HG02759 (cell line): Measurements from ENCODE around the gene SEC24D.

Source experiments
- ATAC-seq: cut with Tn5 transposase; IDR thresholded peaks from one replicate; pipeline ENCODE4 v1.9.1; 2021; ENCODE audit warnings: mild to moderate bottlenecking, moderate library complexity; ENCODE audit not compliant: unreplicated experiment

The SEC24D gene

DNA sequence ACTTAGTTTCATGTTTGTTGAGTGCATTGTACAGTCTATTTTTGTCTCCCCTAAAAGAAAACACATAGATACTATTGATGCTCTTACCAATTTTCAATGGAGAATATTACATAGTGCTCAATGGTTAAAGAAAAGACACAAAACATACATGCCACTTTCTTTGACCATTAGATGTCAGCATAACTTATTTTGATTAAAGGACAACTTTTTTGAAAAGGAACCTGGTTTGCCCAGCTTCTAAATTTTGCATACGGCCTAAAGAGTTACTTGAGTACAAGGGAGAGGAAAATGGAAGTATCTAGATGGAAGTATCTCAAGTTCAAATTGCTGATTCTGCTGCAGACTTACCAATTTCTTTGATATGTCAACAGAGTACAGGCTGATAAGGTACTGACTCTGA is 82.2 kb downstream of the SEC24D start:
- ATAC-seq: no peak

DNA sequence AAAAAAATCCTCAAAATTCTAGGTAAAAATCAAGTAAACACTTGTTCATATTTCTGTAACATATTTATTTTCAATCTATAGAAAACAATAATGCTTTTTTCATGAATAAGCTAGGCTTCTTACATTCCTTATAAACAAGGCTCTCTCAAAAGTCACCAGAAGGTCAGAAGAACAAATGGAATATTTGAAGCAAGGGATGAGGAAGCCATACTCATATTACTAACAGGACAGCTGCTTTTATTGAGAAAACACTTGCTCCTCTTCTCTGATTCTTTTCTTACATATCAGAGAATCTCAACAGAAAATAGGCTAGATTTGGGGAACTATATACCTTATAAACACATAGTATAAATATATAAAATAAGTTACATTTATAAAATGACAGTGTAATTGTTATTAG is 82.8 kb downstream of the SEC24D start:
- ATAC-seq: no peak

DNA sequence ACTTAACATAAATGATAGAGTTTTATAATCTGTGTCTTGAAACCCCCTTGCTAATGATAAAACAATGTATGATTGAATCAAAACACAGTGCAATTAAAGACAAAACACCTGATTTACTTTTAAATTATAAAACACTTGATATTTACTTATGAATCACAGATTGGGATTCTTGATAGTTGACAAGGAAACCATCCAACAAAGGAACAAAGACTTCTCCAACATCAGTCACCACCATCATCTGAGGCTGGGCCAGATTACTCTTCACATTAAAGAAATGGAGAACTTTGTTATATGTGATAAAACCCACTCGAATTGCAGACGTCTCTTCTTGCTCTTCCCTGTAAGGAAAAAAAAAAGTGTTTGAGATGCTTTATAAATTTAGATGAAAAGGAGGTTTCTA is 83.4 kb downstream of the SEC24D start:
- ATAC-seq: no peak

- no peak for ATAC-seq
These were observed 84.2 kb downstream of the SEC24D start for GRCh38 chr4:118751629-118752323.

DNA sequence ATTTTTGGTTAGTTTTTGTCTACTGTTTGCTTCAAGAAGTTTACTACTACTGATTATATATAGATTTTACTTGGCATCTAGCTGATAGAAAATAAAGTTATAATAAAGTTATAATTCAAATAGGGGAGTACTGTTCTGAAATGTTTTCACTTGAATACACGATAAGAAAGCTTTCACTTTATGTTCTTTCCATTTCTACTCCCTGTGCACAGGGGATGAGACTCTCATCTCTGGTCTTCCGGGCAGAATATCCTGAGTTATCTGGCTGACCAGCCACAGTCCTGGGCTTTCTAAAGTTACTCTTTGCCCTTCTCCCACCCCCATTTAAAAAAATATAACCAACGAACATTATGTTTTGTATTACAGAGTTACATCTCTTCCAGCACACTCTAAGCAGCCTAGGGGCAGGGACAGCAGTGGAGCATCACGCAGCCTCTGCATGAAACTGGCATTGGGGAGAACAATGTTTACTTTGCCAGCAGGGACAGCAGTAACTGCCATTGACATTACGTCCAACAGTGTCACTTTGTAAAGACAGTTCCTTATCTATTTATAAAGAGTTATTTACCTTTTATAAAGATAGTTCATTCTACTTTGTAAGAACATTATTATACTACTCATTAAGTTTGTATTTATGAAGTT is 86.5 kb downstream of the SEC24D start:
- ATAC-seq: no peak

DNA sequence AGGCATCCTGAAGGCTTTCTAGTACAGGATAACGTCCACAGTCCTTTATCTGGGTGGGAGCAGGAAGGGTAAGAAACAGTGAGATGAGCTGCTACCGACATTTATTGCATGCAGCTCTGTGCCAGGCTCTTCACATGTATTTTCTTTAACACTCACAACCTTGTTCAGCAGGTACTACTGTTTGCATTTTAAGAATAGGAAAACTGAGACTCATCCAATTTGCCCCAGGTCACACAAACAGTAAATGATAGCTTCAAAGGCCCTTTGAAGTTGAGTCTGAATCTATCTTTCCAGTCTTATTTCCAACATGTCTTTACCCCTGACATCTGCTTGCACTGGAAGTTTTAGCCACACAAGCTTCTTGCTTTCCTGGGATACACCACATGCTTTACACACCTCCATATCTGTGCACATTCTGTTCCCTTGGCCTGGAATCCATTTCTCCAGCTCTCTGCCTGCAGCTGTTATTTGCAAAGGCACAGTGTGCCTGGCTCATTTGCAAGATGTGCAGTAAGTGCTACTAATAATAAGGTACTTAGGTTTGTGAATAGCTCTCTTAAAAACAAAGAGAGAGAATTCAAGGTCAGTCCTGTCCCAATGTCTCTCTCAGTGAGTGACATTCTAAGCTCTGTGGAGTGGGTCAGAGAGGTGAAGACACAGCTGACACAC is 89.5 kb downstream of the SEC24D start:
- ATAC-seq: no peak

- ATAC-seq: no peak
These were observed 90.6 kb downstream of the SEC24D start for GRCh38 chr4:118745357-118745756.

- no peak for ATAC-seq
These were observed 92.1 kb downstream of the SEC24D start for GRCh38 chr4:118743867-118744266.

DNA sequence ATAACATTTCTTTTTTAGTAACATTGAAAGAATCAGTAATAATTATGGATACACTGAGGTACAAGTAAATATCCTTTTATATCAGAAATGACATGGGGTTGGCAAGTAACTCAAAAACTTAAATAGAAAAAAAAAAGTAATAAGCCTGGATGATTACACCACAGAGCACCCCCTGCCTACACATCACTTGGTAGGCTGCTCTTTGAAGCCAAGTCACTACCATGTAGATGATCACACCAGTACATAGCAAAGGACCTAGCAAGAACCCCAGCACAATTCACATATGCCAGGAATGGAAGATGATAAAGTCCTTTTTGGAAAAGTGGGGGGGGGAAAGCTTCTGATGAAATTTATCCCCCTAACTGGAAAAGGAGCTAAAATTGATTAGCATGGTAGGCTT is 93.9 kb downstream of the SEC24D start:
- no peak for ATAC-seq

DNA sequence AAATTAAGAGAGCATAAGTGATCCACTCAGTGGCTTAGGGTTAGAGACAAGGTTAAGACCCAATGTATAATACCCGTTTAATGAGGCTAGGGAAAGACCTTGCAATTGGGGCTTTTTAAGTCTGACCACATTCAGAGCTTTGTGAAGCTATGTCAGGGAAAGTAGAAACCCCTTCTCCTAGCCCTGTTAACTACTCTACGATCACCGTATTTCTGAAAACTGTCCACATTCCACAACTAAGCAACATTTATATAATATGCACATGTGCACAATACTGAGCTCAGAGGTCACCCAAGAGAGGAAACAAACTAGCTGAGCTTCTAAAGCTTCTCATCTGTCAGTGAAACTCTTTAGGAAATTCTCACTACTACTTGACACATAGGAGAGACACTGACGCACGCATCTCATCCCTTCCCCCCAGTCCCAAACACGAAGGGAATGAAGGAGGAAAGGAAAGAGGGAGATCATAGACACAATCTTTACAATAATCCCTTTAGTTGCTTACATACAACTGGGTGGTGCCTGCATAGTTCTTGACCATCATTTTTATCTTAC is 94.5 kb downstream of the SEC24D start:
- ATAC-seq: no peak

- ATAC-seq: no peak
These were observed 95.1 kb downstream of the SEC24D start for GRCh38 chr4:118740869-118741268.

- no peak for ATAC-seq
These were observed 96.8 kb downstream of the SEC24D start for GRCh38 chr4:118739022-118739713.

DNA sequence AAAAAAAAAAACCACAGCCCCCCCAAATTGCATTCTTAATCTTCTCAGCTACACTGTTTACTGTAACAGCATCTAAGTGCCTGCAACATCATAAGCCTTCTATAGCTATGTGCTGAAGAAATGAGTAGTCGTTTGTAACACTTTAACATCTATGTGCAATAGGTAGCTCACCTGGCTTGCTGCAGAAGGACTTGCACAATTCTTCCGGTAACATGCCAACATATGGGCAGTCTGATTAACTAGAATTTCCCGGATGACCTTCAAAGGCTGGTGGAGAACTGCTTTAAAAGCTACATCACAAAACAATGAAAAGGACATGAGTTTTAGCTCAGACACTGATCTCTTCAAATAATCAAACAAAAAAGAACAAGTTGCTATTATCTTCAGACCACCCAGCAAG is 97.8 kb downstream of the SEC24D start:
- no peak for ATAC-seq

DNA sequence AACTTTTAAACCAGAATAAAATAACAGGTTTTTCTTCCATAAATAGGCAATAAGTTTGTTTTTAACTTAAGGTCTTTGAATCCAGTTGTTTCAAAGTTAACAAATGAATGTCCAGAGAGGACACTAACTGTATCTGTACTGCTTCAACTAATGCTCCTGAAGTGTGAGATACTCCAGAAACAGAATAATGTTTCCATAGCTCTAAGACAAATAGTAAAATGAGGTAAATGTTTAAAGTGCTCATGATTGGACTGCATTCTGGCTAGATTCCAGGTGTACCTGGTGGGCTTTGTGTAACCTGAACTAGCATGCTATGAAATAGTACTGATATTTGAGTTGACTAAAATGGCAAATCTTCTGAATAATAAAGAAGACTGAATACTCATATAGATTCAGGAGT is 99.0 kb downstream of the SEC24D start:
- ATAC-seq: no peak

DNA sequence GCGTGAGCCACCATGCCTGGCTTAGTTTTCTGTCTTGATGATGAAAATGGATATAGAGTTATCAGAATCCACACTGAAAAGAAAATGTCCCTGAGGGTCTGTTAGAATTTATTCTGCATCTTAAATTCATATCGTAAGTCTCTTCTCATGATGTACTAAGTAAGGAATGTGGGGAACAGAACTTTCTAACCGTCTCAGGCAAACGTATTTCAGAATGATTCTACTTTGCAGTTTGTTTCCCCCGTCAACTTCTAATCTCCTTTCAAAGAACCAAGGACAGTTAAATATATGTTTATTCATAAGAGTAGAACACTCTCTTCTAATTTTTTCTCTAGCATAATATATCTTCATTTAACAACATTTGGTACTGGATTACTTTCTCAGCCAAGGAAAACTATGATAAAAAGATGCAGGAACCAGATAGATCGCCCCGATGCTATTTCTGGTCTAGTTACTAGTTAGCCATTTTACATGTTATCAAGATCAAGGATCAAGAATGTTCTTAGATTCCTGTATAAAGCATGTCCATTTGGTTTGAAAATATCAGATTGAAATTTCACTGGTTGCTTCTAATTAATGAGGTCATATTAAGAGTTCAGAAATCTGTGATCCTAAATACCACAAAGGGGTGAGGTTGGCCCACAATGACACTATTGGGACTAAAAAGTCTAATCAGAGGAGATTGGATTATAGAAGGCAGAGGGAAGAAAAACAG is 101.3 kb downstream of the SEC24D start:
- no peak for ATAC-seq

- ATAC-seq: no peak
These were observed 103.2 kb downstream of the SEC24D start for GRCh38 chr4:118732591-118733330.

- ATAC-seq: no peak
These were observed 105.2 kb downstream of the SEC24D start for GRCh38 chr4:118730683-118731082.

DNA sequence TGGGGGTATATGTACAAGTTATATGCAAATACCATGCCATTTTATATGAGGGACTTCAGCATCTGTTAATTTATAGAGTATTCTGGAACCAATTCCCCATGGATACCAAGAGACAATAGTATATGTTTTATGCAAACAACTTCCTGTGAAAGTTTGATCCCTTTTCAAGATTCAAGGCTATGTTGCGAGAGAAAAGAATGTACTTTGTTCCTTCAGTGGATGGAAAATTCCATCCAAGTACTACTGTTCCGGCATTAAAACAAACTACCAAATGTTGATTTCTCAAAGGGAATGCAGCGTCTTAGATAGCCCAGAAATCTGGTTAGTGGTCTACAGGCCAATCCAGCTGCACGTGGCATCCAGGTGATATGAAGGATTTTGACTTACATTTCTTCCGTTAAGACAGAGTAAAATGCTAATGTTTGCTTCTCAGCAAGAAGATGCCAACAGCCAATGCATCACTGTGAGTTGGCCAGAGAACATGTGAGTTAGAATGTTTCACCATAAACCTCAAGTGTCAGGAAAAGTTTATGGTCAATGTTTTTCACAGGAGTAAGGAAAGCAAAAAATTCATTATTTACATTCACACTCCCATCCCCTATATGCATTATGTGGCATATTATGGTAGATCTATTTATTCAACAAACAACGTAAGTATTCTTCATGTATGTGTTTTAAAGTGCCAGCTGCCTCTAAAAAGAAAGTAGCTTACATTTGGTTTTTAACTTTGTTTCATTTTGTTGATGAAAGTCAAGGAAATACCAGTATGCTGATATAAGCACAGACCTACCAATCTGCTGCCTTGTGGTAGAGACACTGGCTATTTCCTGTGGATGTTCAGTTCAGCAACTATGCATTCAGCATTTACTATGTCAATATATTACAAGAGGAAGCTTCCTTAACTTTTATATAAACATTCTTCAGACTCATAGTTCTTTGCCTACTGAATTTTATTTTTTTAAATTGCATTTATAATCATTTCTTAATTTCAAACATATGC is 106.3 kb downstream of the SEC24D start:
- no peak for ATAC-seq

DNA sequence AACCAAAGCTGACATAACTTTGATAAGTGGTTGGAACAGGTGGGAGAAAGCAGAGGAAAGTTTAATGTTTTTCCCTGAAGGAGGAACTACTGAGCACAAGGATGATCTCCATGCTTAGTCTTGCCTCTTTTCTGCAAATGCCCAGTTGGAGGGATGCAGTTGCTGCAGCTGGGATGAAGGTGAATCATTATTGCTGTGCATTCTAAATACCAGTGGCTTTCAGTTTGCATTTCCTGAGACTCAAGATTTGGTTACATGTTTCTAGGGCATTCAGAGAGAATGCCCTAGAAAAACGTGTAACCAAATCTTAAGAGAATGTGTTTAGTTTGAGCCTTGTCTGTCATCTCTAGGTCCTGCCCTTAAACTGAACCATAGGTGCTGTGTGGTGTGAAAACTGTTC is 108.6 kb downstream of the SEC24D start:
- no peak for ATAC-seq
